H1 (cell line): ENCODE results near the gene GUCY2C. TPM values are rescaled to one million over a fixed set of nuclear protein-coding genes. Genes with fewer than 3 reads are reported as not detected.

Experiments
- CTCF ChIA-PET: fragments of 300-600 bp; sonication (Branson Sonifier 250); formaldehyde crosslinking; loops from one replicate; lab custom pipeline; 2021; ENCODE audit not compliant: partially characterized antibody; lab: Charles Lee
- POLR2A ChIA-PET: fragments of 300-600 bp; sonication (Branson Sonifier 250); formaldehyde crosslinking; loops from one replicate; lab custom pipeline; 2021; ENCODE audit warnings: inconsistent platforms; ENCODE audit not compliant: partially characterized antibody; lab: Charles Lee
- DNase-seq, 2 experiments: peaks; one replicate each; pipeline versions ENCODE4 v3.0.0 to v3.0.0-alpha.2; 2010 to 2022; ENCODE audit warnings: low spot score in 2 of 2, low read depth in 1 of 2, mixed read lengths in 1 of 2
- FAIRE-seq: peaks from 2 replicates; lab custom pipeline; 2011; peaks lifted over from hg19 to GRCh38; lab: Jason Lieb, UNC
- H2AFZ ChIP-seq: 2 replicates; pipeline ENCODE4 v1.8.1; 2012; ENCODE audit warnings: low read length, inconsistent platforms
- H2AK5ac ChIP-seq: 2 replicates; pipeline ENCODE4 v1.6.1; 2013; ENCODE audit warnings: low read depth, low read length
- H2BK120ac ChIP-seq: replicated peaks from 2 replicates; pipeline ENCODE3; 2013; ENCODE audit warnings: low read depth, low read length, inconsistent platforms
- H2BK12ac ChIP-seq: 2 replicates; pipeline ENCODE4 v1.6.1; 2013; ENCODE audit warnings: low read depth, low read length
- H2BK15ac ChIP-seq: 2 replicates; pipeline ENCODE4 v1.6.1; 2013; ENCODE audit warnings: low read length
- H2BK20ac ChIP-seq: 2 replicates; pipeline ENCODE4 v1.6.1; 2013; ENCODE audit warnings: low read length
- H2BK5ac ChIP-seq: 2 replicates; pipeline ENCODE4 v1.6.1; 2013; ENCODE audit warnings: low read depth, low read length
- H3K14ac ChIP-seq: 2 replicates; pipeline ENCODE4 v1.6.1; 2013; ENCODE audit warnings: inconsistent platforms; ENCODE audit not compliant: insufficient read length
- H3K18ac ChIP-seq: 2 replicates; pipeline ENCODE4 v1.6.1; 2013; ENCODE audit warnings: low read length; ENCODE audit errors: extremely low read depth
- H3K23ac ChIP-seq: 2 replicates; pipeline ENCODE4 v1.6.1; 2013; ENCODE audit warnings: inconsistent platforms; ENCODE audit not compliant: insufficient read length
- H3K23me2 ChIP-seq: 2 replicates; pipeline ENCODE4 v1.6.1; 2013; ENCODE audit warnings: low read depth, low read length
- H3K27ac ChIP-seq: 2 replicates; pipeline ENCODE4 v1.6.1; 2011; ENCODE audit warnings: low read depth, low read length, inconsistent platforms
- H3K27me3 ChIP-seq, 4 experiments: replicated peaks in 1 of 4; 1 replicate in 1 of 4; 2 replicates in 3 of 4; pipeline versions ENCODE4 v1.6.1 to v1.8.1; 2011 to 2013; ENCODE audit warnings: low read length in 3 of 4, mild to moderate bottlenecking in 3 of 4, inconsistent platforms in 2 of 4, mixed read lengths in 2 of 4, moderate library complexity in 1 of 4; ENCODE audit not compliant: control insufficient read depth in 3 of 4, insufficient read depth in 3 of 4; ENCODE audit errors: extremely low read depth in 1 of 4
- H3K36me3 ChIP-seq, 4 experiments: 2 replicates each; pipeline versions ENCODE4 v1.6.1 to v1.8.1; 2011 to 2013; ENCODE audit warnings: mild to moderate bottlenecking in 4 of 4, low read length in 3 of 4, moderate library complexity in 2 of 4, control low read depth in 1 of 4, inconsistent platforms in 1 of 4; ENCODE audit not compliant: insufficient read depth in 4 of 4, control insufficient read depth in 2 of 4
- H3K4ac ChIP-seq: replicated peaks from 2 replicates; pipeline ENCODE3; 2013; ENCODE audit warnings: low read length, low read depth, mixed read lengths, inconsistent platforms; ENCODE audit not compliant: insufficient read length
- H3K4me1 ChIP-seq, 4 experiments: replicated peaks in 1 of 4; 1 replicate in 1 of 4; 2 replicates in 3 of 4; pipeline versions ENCODE4 v1.6.1 to v1.8.1; 2011 to 2013; ENCODE audit warnings: low read length in 3 of 4, inconsistent platforms in 2 of 4, mixed read lengths in 1 of 4; ENCODE audit not compliant: insufficient read depth in 4 of 4, control insufficient read depth in 3 of 4
- H3K4me2 ChIP-seq, 2 experiments: 2 replicates each; pipeline versions ENCODE4 v1.6.1 to v1.8.1; 2011 to 2013; ENCODE audit warnings: low read depth in 2 of 2, low read length in 2 of 2, control low read depth in 1 of 2, inconsistent platforms in 1 of 2, mild to moderate bottlenecking in 1 of 2; ENCODE audit not compliant: insufficient read depth in 1 of 2
- H3K4me3 ChIP-seq, 4 experiments: fragments of 200-600, 300-600 bp in 1 of 4; sonication (generic), shearing (Covaris generic), sonication (Bioruptor Twin) in 1 of 4; 2 replicates each; pipeline versions ENCODE4 v1.5.1 to v1.8.1; 2011 to 2016; ENCODE audit warnings: low read length in 4 of 4, low read depth in 3 of 4, control low read depth in 2 of 4, inconsistent platforms in 2 of 4, mild to moderate bottlenecking in 2 of 4, mixed read lengths in 1 of 4, moderate library complexity in 1 of 4; ENCODE audit not compliant: insufficient read depth in 2 of 4; ENCODE audit errors: extremely low read depth in 1 of 4
- H3K56ac ChIP-seq: replicated peaks from 2 replicates; pipeline ENCODE3; 2013; ENCODE audit warnings: low read depth, mild to moderate bottlenecking, mixed read lengths, low read length, inconsistent platforms; ENCODE audit not compliant: insufficient read length
- H3K79me1 ChIP-seq: 2 replicates; pipeline ENCODE4 v1.6.1; 2013; ENCODE audit warnings: low read depth, low read length, control low read depth
- H3K79me2 ChIP-seq, 2 experiments: 2 replicates each; pipeline versions ENCODE4 v1.6.1 to v1.8.1; 2012 to 2013; ENCODE audit warnings: low read length in 2 of 2, mild to moderate bottlenecking in 2 of 2, inconsistent platforms in 1 of 2; ENCODE audit not compliant: insufficient read depth in 2 of 2, control insufficient read depth in 1 of 2
- H3K9ac ChIP-seq, 4 experiments: replicated peaks in 1 of 4; 1 replicate in 1 of 4; 2 replicates in 3 of 4; pipeline versions ENCODE4 v1.6.1 to v1.8.1; 2011 to 2013; ENCODE audit warnings: low read depth in 3 of 4, low read length in 3 of 4, control low read depth in 2 of 4, mild to moderate bottlenecking in 2 of 4, moderate library complexity in 2 of 4, inconsistent platforms in 1 of 4; ENCODE audit errors: extremely low read depth in 1 of 4
- H3K9me3 ChIP-seq, 2 experiments: 2 replicates each; pipeline versions ENCODE4 v1.6.1 to v1.8.1; 2012 to 2013; ENCODE audit warnings: mild to moderate bottlenecking in 2 of 2, moderate library complexity in 2 of 2, control low read depth in 1 of 2, inconsistent platforms in 1 of 2, low read depth in 1 of 2, low read length in 1 of 2, mixed read lengths in 1 of 2; ENCODE audit not compliant: insufficient read depth in 2 of 2
- H4K20me1 ChIP-seq, 2 experiments: replicated peaks in 1 of 2; 2 replicates each; pipeline versions ENCODE3 to v1.8.1; 2011 to 2013; ENCODE audit warnings: inconsistent platforms in 2 of 2, low read length in 2 of 2, mild to moderate bottlenecking in 1 of 2; ENCODE audit not compliant: insufficient read depth in 2 of 2, control insufficient read depth in 1 of 2
- H4K5ac ChIP-seq: 2 replicates; pipeline ENCODE4 v1.6.1; 2013; ENCODE audit warnings: low read length, low read depth, mixed read lengths, inconsistent platforms; ENCODE audit not compliant: insufficient read length
- H4K8ac ChIP-seq: 2 replicates; pipeline ENCODE4 v1.8.0; 2013; ENCODE audit warnings: mild to moderate bottlenecking, moderate library complexity, low read length, inconsistent platforms; ENCODE audit not compliant: insufficient read depth; ENCODE audit errors: extremely low read depth
- H4K91ac ChIP-seq: replicated peaks from 2 replicates; pipeline ENCODE3; 2013; ENCODE audit warnings: low read length, mixed read lengths, inconsistent platforms; ENCODE audit not compliant: insufficient read length
- EGR1 ChIP-seq: IDR thresholded peaks from 2 replicates; pipeline ENCODE4 v1.6.1; 2011; ENCODE audit warnings: low read depth, low read length, borderline replicate concordance
- GABPA ChIP-seq: IDR thresholded peaks from 2 replicates; pipeline ENCODE4 v1.6.1; 2011; ENCODE audit warnings: mild to moderate bottlenecking, low read length, moderate library complexity, borderline replicate concordance; ENCODE audit not compliant: insufficient read depth
- POLR2A ChIP-seq, 2 experiments: IDR thresholded peaks; 1 replicate in 1 of 2; 2 replicates in 1 of 2; pipeline ENCODE4 v1.6.1; 2011; ENCODE audit warnings: low read depth in 2 of 2, low read length in 2 of 2, mild to moderate bottlenecking in 2 of 2; ENCODE audit errors: control extremely low read depth in 1 of 2
- POU5F1 ChIP-seq: IDR thresholded peaks from 2 replicates; pipeline ENCODE4 v1.6.1; 2011; ENCODE audit warnings: low read depth, mild to moderate bottlenecking, low read length, moderate library complexity
- SIN3A ChIP-seq, 2 experiments: IDR thresholded peaks in 1 of 2; conservative IDR thresholded peaks in 1 of 2; 2 replicates each; pipeline ENCODE4 v1.6.1; 2011 to 2012; ENCODE audit warnings: low read length in 2 of 2, improper control_type of control experiment in 1 of 2, low read depth in 1 of 2, mild to moderate bottlenecking in 1 of 2
- TBP ChIP-seq: IDR thresholded peaks from 2 replicates; pipeline ENCODE4 v1.6.1; 2011; ENCODE audit warnings: low read depth, low read length, improper control_type of control experiment
- YY1 ChIP-seq: IDR thresholded peaks from 2 replicates; pipeline ENCODE4 v1.6.1; 2011; ENCODE audit warnings: low read depth, mild to moderate bottlenecking, low read length
- WGBS, 2 experiments: shearing (Covaris generic) in 1 of 2; methylation state at CpG; one replicate each; pipeline versions ENCODE4 v1.1.6 to v1.1.7; 2013 to 2015; ENCODE audit warnings: low lambda C conversion rate in 2 of 2, mixed read lengths in 2 of 2, inconsistent platforms in 1 of 2, low coverage in 1 of 2, missing lambda C conversion rate in 1 of 2; ENCODE audit not compliant: insufficient replicate concordance in 2 of 2, insufficient coverage in 1 of 2, insufficient read length in 1 of 2; ENCODE audit errors: extremely low coverage in 1 of 2, missing lambda C conversion rate in 1 of 2; 5-methylcytosine and 5-hydroxymethylcytosine counted together
- polyA plus RNA-seq, 7 experiments: library from polyadenylated mRNA; depleted of rRNA in 3 of 7; stranded (reverse) in 5 of 7; unstranded in 2 of 7; fragments of >200 nt in 5 of 7; fragments of 200-250 nt in 2 of 7; gene quantifications; 1 replicate in 5 of 7; 2 replicates in 1 of 7; 4 replicates in 1 of 7; pipeline versions ENCODE4 v1.2.1 to v1.2.3, GENCODE V29; 2011 to 2013; ENCODE audit warnings: missing spikeins in 2 of 7, mixed read lengths in 2 of 7
- total RNA-seq: library from RNA; stranded (reverse); fragmentation: NEBNext Ultra II Directional; extraction: Animal tissue kit (Norgen Biotek cat#: 25700); gene quantifications from 2 replicates; pipeline ENCODE4 v1.2.1, GENCODE V29; 2021
- TF ChIP-seq, protein P1 (sequence below): IDR thresholded peaks from 2 replicates; pipeline ENCODE4 v1.6.1; 2012; ENCODE audit warnings: inconsistent platforms
- TF ChIP-seq, protein P2 (sequence below): IDR thresholded peaks from 2 replicates; pipeline ENCODE4 v1.6.1; 2012; ENCODE audit warnings: inconsistent platforms

The GUCY2C gene
- total and polyA plus RNA-seq, 2 of the 8 experiments (the other 6 are each of a cell fraction or from before 2014, with no cell fraction given): 1.9 to 3.2 TPM

DNA sequence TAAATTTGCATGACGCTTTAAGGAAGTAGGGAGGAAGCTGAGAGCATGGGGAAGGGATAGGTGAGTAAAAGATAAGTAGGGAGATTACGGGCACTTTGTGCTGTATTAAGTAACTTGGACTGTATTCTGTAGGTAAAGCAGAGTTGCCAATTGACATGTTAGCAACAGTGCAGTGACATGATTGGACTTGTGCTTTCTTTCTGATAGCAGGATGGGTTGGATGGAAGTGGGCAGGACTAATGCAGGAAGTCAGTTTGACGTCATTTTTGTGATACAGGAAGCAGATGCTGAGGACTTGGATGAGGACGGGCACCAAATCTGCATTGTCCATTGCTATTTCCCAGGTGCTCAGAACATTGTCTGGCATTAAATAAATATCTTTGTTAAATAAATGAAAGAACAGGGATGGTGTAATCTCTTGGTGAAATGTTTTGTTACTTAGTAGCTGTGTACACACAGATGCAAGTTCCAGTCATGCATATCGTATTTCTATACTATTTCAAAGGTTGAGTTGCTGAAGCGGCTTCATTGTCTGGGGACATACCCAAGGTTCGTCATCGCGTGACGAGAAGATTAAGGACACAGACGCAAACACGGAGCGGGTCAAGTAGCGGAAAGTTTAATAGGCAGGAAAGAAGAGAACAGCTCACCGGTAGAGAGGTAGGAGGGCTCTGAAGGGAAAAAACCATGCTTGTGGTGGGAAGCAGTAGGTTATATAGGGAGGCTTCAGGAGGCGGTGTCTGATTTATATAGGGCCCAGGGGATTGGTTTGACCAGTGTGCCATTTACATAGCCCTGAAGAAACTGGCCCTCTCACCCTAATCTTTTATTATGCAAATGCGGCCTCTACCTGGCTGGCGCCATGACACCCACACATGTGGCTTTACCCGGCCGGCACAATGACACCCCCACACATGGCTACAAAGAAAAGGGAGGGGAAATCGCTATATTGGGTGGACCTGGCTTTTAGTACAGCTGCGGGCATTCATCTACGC lies 30.7 kb downstream of the GUCY2C start:
- no peak overlapping the region for H3K56ac ChIP-seq
- no peak for TF ChIP-seq GABPA
- TF ChIP-seq POU5F1: peak; percentile 38; the same call in 1 of the 2 replicates
- TF ChIP-seq, protein P1, sequence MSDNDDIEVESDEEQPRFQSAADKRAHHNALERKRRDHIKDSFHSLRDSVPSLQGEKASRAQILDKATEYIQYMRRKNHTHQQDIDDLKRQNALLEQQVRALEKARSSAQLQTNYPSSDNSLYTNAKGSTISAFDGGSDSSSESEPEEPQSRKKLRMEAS: peak; percentile 93
- TF ChIP-seq EGR1: no peak
- TF ChIP-seq POLR2A (IDR thresholded peaks at IDR 0.05; ENCODE audit: control extremely low read depth in 1 of 2, low read depth in 2 of 2, low read length in 2 of 2): peak in 1 of 2 experiments; percentile 64; a peak in 2 of 3 replicates
- TF ChIP-seq, protein P2, sequence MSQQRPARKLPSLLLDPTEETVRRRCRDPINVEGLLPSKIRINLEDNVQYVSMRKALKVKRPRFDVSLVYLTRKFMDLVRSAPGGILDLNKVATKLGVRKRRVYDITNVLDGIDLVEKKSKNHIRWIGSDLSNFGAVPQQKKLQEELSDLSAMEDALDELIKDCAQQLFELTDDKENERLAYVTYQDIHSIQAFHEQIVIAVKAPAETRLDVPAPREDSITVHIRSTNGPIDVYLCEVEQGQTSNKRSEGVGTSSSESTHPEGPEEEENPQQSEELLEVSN: peak; percentile 74
- TF ChIP-seq TBP: peak; percentile 82
- TF ChIP-seq YY1: peak; percentile 81
- peak in 1 of 2 experiments; percentile 93; a peak in 2 of 4 replicates for TF ChIP-seq SIN3A (conservative IDR thresholded peaks at IDR 0.05 in 1 of 2, IDR thresholded peaks at IDR 0.05 in 1 of 2; ENCODE audit: low read depth in 1 of 2, low read length in 2 of 2)

More for the DNA sequence above, 30.7 kb downstream of the GUCY2C start:
- Histone ChIP-seq H3K14ac (no peak overlapping the region), H3K18ac (0 out of 2 replicates have a peak overlapping the region, but pooled peaks have one; percentile 5), H2BK15ac (peak overlapping the region; percentile 4; the same call in 1 of the 2 replicates), H3K4ac (no peak overlapping the region), H3K79me2 (no peaks in the 10 kb centered on the region), H4K8ac (no peak overlapping the region), H3K27me3 (no peaks in the 10 kb centered on the region), H3K23ac (no peak overlapping the region), H3K23me2 (no peaks in the 10 kb centered on the region), H4K20me1 (no peaks in the 10 kb centered on the region), H2BK5ac (peak overlapping the region; percentile 3; the same call in 1 of the 2 replicates), H3K9ac (no peak overlapping the region), H2BK20ac (no peak overlapping the region; the same call in 1 of the 2 replicates), H2AK5ac (peak overlapping the region; percentile 42; the same call in 1 of the 2 replicates), H3K9me3 (no peaks in the 10 kb centered on the region), H4K5ac (no peak overlapping the region), H3K79me1 (no peaks in the 10 kb centered on the region), H3K4me1 (peaks cover 0 to 3% (median 1%) of the 10 kb centered on the region in 4 experiments; a peak in 3 of 7 replicates), H3K4me2 (no peak overlapping the region; a peak in 1 of 4 replicates), H3K4me3 (no peak overlapping the region), H2AFZ (no peak overlapping the region), H2BK120ac (no peak overlapping the region), H4K91ac (peak overlapping the region; percentile 29), H3K36me3 (no peaks in the 10 kb centered on the region), H2BK12ac (no peak overlapping the region), H3K27ac (no peak overlapping the region)
- DNase-seq (peak; percentile 9 to 51), FAIRE-seq (peak; percentile 48)
- ChIA-PET POLR2A (interaction anchor here (0.7 to 4.5 kb wide), 10 partner anchors 10 to 134 kb away, joined by 3 to 26 read pairs (median 6); partner anchors contain the start of gene GUCY2C), CTCF (interaction anchor here (0.8 to 6.4 kb wide), 13 partner anchors 11 to 108 kb away, joined by 3 to 49 read pairs (median 4); a partner anchor contains a TSS)
- 86 to 100% methylated on average over 1 to 23 of the region's 23 CpGs for WGBS, 2 experiments
